ENCODE measurements around the gene UBE2E2.
A peak's percentile ranks its signal among the peaks of the same experiment; 100 is the strongest.

UBE2E2 gene

GRCh38 chr3:23590424-23591273 is 387.5 kb downstream of the UBE2E2 start (continued):
- TF ChIP-seq ZNF366 (tag by site-specific recombination; conservative IDR thresholded peaks at IDR 0.05) (no peak), KLF16 (tag by site-specific recombination; IDR thresholded peaks at IDR 0.05) (no peak), WT1 (tag by site-specific recombination; IDR thresholded peaks at IDR 0.05) (no peak), SCRT1 (tag by site-specific recombination; IDR thresholded peaks at IDR 0.05; ENCODE audit: borderline replicate concordance) (no peak), ZNF114 (tag by site-specific recombination; IDR thresholded peaks at IDR 0.05) (no peak), ZNF2 (tag by site-specific recombination; IDR thresholded peaks at IDR 0.05) (no peak), ZNF510 (tag by site-specific recombination; IDR thresholded peaks at IDR 0.05; ENCODE audit: insufficient replicate concordance) (no peak), REPIN1 (tag by site-specific recombination; IDR thresholded peaks at IDR 0.05; ENCODE audit: low read depth) (no peak), ZNF488 (tag by site-specific recombination; IDR thresholded peaks at IDR 0.05) (no peak), ZNF624 (tag by site-specific recombination; IDR thresholded peaks at IDR 0.05) (no peak), ZNF10 (tag by site-specific recombination; IDR thresholded peaks at IDR 0.05) (no peak), ZFHX2 (tag by site-specific recombination; conservative IDR thresholded peaks at IDR 0.05) (peak; percentile 83), ZNF548 (tag by site-specific recombination; IDR thresholded peaks at IDR 0.05) (no peak), ZBTB20 (tag by site-specific recombination; IDR thresholded peaks at IDR 0.05) (no peak), ZNF449 (tag by site-specific recombination; IDR thresholded peaks at IDR 0.05) (no peak), ZNF747 (tag by site-specific recombination; IDR thresholded peaks at IDR 0.05) (no peak), ZNF621 (tag by site-specific recombination; IDR thresholded peaks at IDR 0.05) (no peak), ZBTB44 (tag by site-specific recombination; IDR thresholded peaks at IDR 0.05) (no peak), ZBTB7A (tag by site-specific recombination; IDR thresholded peaks at IDR 0.05; ENCODE audit: low read depth) (no peak), ZNF830 (tag by site-specific recombination; IDR thresholded peaks at IDR 0.05; ENCODE audit: low read depth) (no peak), ZNF513 (tag by site-specific recombination; IDR thresholded peaks at IDR 0.05) (no peak)
- TF ChIP-seq, protein P1, sequence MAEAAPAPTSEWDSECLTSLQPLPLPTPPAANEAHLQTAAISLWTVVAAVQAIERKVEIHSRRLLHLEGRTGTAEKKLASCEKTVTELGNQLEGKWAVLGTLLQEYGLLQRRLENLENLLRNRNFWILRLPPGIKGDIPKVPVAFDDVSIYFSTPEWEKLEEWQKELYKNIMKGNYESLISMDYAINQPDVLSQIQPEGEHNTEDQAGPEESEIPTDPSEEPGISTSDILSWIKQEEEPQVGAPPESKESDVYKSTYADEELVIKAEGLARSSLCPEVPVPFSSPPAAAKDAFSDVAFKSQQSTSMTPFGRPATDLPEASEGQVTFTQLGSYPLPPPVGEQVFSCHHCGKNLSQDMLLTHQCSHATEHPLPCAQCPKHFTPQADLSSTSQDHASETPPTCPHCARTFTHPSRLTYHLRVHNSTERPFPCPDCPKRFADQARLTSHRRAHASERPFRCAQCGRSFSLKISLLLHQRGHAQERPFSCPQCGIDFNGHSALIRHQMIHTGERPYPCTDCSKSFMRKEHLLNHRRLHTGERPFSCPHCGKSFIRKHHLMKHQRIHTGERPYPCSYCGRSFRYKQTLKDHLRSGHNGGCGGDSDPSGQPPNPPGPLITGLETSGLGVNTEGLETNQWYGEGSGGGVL (tag by site-specific recombination; IDR thresholded peaks at IDR 0.05): no peak
- TF ChIP-seq, protein P2, sequence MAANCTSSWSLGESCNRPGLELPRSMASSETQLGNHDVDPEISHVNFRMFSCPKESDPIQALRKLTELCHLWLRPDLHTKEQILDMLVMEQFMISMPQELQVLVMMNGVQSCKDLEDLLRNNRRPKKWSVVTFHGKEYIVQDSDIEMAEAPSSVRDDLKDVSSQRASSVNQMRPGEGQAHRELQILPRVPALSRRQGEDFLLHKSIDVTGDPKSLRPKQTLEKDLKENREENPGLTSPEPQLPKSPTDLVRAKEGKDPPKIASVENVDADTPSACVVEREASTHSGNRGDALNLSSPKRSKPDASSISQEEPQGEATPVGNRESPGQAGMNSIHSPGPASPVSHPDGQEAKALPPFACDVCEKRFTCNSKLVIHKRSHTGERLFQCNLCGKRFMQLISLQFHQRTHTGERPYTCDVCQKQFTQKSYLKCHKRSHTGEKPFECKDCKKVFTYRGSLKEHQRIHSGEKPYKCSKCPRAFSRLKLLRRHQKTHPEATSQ (tag by site-specific recombination; IDR thresholded peaks at IDR 0.05): no peak
- TF ChIP-seq, protein P3, sequence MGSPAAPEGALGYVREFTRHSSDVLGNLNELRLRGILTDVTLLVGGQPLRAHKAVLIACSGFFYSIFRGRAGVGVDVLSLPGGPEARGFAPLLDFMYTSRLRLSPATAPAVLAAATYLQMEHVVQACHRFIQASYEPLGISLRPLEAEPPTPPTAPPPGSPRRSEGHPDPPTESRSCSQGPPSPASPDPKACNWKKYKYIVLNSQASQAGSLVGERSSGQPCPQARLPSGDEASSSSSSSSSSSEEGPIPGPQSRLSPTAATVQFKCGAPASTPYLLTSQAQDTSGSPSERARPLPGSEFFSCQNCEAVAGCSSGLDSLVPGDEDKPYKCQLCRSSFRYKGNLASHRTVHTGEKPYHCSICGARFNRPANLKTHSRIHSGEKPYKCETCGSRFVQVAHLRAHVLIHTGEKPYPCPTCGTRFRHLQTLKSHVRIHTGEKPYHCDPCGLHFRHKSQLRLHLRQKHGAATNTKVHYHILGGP (tag by site-specific recombination; IDR thresholded peaks at IDR 0.05): no peak
- TF ChIP-seq, protein P4, sequence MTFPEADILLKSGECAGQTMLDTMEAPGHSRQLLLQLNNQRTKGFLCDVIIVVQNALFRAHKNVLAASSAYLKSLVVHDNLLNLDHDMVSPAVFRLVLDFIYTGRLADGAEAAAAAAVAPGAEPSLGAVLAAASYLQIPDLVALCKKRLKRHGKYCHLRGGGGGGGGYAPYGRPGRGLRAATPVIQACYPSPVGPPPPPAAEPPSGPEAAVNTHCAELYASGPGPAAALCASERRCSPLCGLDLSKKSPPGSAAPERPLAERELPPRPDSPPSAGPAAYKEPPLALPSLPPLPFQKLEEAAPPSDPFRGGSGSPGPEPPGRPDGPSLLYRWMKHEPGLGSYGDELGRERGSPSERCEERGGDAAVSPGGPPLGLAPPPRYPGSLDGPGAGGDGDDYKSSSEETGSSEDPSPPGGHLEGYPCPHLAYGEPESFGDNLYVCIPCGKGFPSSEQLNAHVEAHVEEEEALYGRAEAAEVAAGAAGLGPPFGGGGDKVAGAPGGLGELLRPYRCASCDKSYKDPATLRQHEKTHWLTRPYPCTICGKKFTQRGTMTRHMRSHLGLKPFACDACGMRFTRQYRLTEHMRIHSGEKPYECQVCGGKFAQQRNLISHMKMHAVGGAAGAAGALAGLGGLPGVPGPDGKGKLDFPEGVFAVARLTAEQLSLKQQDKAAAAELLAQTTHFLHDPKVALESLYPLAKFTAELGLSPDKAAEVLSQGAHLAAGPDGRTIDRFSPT (tag by site-specific recombination; IDR thresholded peaks at IDR 0.05): no peak

All from HEK293 (cell line).